Caco-2 (cell line): ENCODE results near the gene ELF3. TPM values are rescaled to one million over a fixed set of nuclear protein-coding genes. Genes with fewer than 3 reads are reported as not detected.
"Not testable (repeated sequence)": the region's sequence is repeated elsewhere in the genome, so short reads cannot be mapped to it uniquely, and the experiment has no call there.

Source experiments
- BruUV-seq: library from RNA; stranded (reverse); fragments of 400-500 nt; replicated peaks from 2 replicates; lab custom pipeline; 2021; lab: Mats Ljungman, UMichigan
- CTCF ChIA-PET: fragments of 300-600 bp; sonication (Branson Sonifier 250); formaldehyde crosslinking; loops from one replicate; lab custom pipeline; 2022; ENCODE audit warnings: antibody characterized with exemption; lab: Charles Lee
- POLR2A ChIA-PET: fragments of 300-600 bp; sonication (Branson Sonifier 250); formaldehyde crosslinking; loops from one replicate; lab custom pipeline; 2022; ENCODE audit warnings: antibody characterized with exemption; lab: Charles Lee
- DNase-seq, 2 experiments: peaks; one replicate each; pipeline versions ENCODE4 v3.0.0 to v3.0.0-alpha.2; 2020 to 2022
- H3K27me3 ChIP-seq: replicated peaks from 2 replicates; pipeline ENCODE4 v1.6.0; 2011; ENCODE audit warnings: low read length; ENCODE audit not compliant: control insufficient read depth, insufficient read depth
- H3K36me3 ChIP-seq: 2 replicates; pipeline ENCODE4 v1.5.1; 2011; ENCODE audit warnings: low read length; ENCODE audit not compliant: control insufficient read depth, insufficient read depth
- H3K4me1 ChIP-seq: fragments of 250-450 bp; sonication (Bioruptor Pico); 2 replicates; pipeline ENCODE4 v1.5.1; 2020; ENCODE audit warnings: mild to moderate bottlenecking
- H3K4me3 ChIP-seq: 2 replicates; pipeline ENCODE4 v1.5.1; 2011; ENCODE audit warnings: low read depth, mild to moderate bottlenecking, control low read depth, low read length
- H3K9me3 ChIP-seq: fragments of 250-450 bp; sonication (Bioruptor Pico); 2 replicates; pipeline ENCODE4 v1.5.1; 2020; ENCODE audit warnings: mild to moderate bottlenecking, moderate library complexity
- H3K27ac Mint-ChIP-seq: one replicate; pipeline ENCODE4 v1.8.0; 2022; ENCODE audit warnings: mixed read lengths; ENCODE audit not compliant: unreplicated experiment
- H3K27me3 Mint-ChIP-seq: one replicate; pipeline ENCODE4 v1.8.0; 2022; ENCODE audit warnings: mixed read lengths; ENCODE audit not compliant: insufficient read depth, unreplicated experiment
- H3K36me3 Mint-ChIP-seq: one replicate; pipeline ENCODE4 v1.8.0; 2022; ENCODE audit warnings: mild to moderate bottlenecking, mixed read lengths; ENCODE audit not compliant: insufficient read depth, unreplicated experiment
- H3K4me1 Mint-ChIP-seq: one replicate; pipeline ENCODE4 v1.8.0; 2022; ENCODE audit warnings: low read depth, mixed read lengths; ENCODE audit not compliant: unreplicated experiment
- H3K4me3 Mint-ChIP-seq: one replicate; pipeline ENCODE4 v1.8.0; 2022; ENCODE audit warnings: mild to moderate bottlenecking, moderate library complexity, mixed read lengths; ENCODE audit not compliant: unreplicated experiment
- H3K9me3 Mint-ChIP-seq: one replicate; pipeline ENCODE4 v1.8.0; 2022; ENCODE audit warnings: mixed read lengths; ENCODE audit not compliant: unreplicated experiment
- CTCF ChIP-seq, 2 experiments: fragments of 200-600 bp in 1 of 2; IDR thresholded peaks; 1 replicate in 1 of 2; 2 replicates in 1 of 2; pipeline versions ENCODE4 v1.5.1 to v1.8.0; 2011 to 2022; ENCODE audit warnings: antibody characterized with exemption in 1 of 2, control low read depth in 1 of 2, inconsistent platforms in 1 of 2, low read depth in 1 of 2, low read length in 1 of 2, mild to moderate bottlenecking in 1 of 2, moderate library complexity in 1 of 2; ENCODE audit not compliant: insufficient read depth in 1 of 2, severe bottlenecking in 1 of 2, unreplicated experiment in 1 of 2
- intact Hi-C: fragments of 100-400 bp; cut with micrococcal nuclease; formaldehyde crosslinking; loops from one replicate; pipeline ENCODE4 v1.10.0; 2022; ENCODE audit not compliant: unreplicated experiment
- total RNA-seq: library from RNA; stranded (reverse); gene quantifications from 2 replicates; pipeline ENCODE4 v1.2.3, GENCODE V29; 2022

The ELF3 gene
- total RNA-seq, 1 experiment from 2014 or later: 116 TPM

GRCh38 chr1:202047977-202048376, 37.6 kb downstream of the ELF3 start:
- H3K36me3 Mint-ChIP-seq: no peaks in the 10 kb centered on the region
- POLR2A ChIA-PET: interaction anchor here (1.7 kb wide), 1 partner anchor 38 kb away, joined by 6 read pairs; the partner anchor contains the start of gene ELF3
- Histone ChIP-seq H3K9me3 (no peaks in the 10 kb centered on the region), H3K4me3 (no peak overlapping the region), H3K4me1 (peaks cover 52% of the 10 kb centered on the region), H3K27me3 (no peaks in the 10 kb centered on the region), H3K36me3 (no peaks in the 10 kb centered on the region)
- DNase-seq: peak in 1 of 2 experiments; percentile 66
- no TSS peak for BruUV-seq
- intact Hi-C loops: loop anchor here (1.0 to 5.0 kb wide), 2 partner anchors 28 to 41 kb away; no protein-coding TSS in a partner anchor
- peaks cover 42% of the 10 kb centered on the region for H3K4me1 Mint-ChIP-seq
- CTCF ChIA-PET: interaction anchor here (0.5 to 1.2 kb wide), 2 partner anchors 13 to 596 kb away, joined by 3 read pairs; no protein-coding TSS in a partner anchor
- H3K27ac Mint-ChIP-seq: peak overlapping the region; percentile 31
- H3K27me3 Mint-ChIP-seq: no peaks in the 10 kb centered on the region
- no peak overlapping the region for H3K4me3 Mint-ChIP-seq
- no peaks in the 10 kb centered on the region for H3K9me3 Mint-ChIP-seq
- no peak for TF ChIP-seq CTCF (IDR thresholded peaks at IDR 0.05; ENCODE audit: insufficient read depth in 1 of 2, low read depth in 1 of 2, low read length in 1 of 2, severe bottlenecking in 1 of 2, unreplicated experiment in 1 of 2)

- Histone ChIP-seq H3K36me3 (no peaks in the 10 kb centered on the region), H3K4me3 (no peak overlapping the region), H3K4me1 (peaks cover 41% of the 10 kb centered on the region), H3K9me3 (no peaks in the 10 kb centered on the region), H3K27me3 (no peaks in the 10 kb centered on the region)
- H3K9me3 Mint-ChIP-seq: no peaks in the 10 kb centered on the region
- H3K36me3 Mint-ChIP-seq: no peaks in the 10 kb centered on the region
- TF ChIP-seq CTCF (IDR thresholded peaks at IDR 0.05; ENCODE audit: insufficient read depth in 1 of 2, low read depth in 1 of 2, low read length in 1 of 2, severe bottlenecking in 1 of 2, unreplicated experiment in 1 of 2): no peak
- no TSS peak for BruUV-seq
- POLR2A ChIA-PET: interaction anchor here (0.6 to 1.2 kb wide), 2 partner anchors 27 to 39 kb away, joined by 6 to 8 read pairs; partner anchors contain the start of gene ELF3
- DNase-seq: no peak
- no peak overlapping the region for H3K4me3 Mint-ChIP-seq
- CTCF ChIA-PET: interaction anchor here (0.6 kb wide), 1 partner anchor 32 kb away, joined by 3 read pairs; no protein-coding TSS in a partner anchor
- intact Hi-C loops: loop anchor here (5.0 kb wide), 1 partner anchor 42 kb away; no protein-coding TSS in a partner anchor
- peak overlapping the region; percentile 48 for H3K27ac Mint-ChIP-seq
- peaks cover 36% of the 10 kb centered on the region for H3K4me1 Mint-ChIP-seq
- no peaks in the 10 kb centered on the region for H3K27me3 Mint-ChIP-seq
These were observed 38.7 kb downstream of the ELF3 start for GRCh38 chr1:202049129-202049528.

- Histone ChIP-seq H3K4me3 (no peak overlapping the region), H3K9me3 (no peaks in the 10 kb centered on the region), H3K4me1 (peaks cover 29% of the 10 kb centered on the region), H3K27me3 (no peaks in the 10 kb centered on the region), H3K36me3 (no peaks in the 10 kb centered on the region)
- Mint-ChIP-seq H3K27me3 (no peaks in the 10 kb centered on the region), H3K4me1 (peaks cover 24% of the 10 kb centered on the region), H3K9me3 (no peaks in the 10 kb centered on the region), H3K4me3 (no peak overlapping the region), H3K27ac (no peak overlapping the region), H3K36me3 (no peaks in the 10 kb centered on the region)
- CTCF ChIA-PET: no interaction called here
- no peak for DNase-seq
- intact Hi-C loops: no loop called here
- BruUV-seq: no TSS peak
- no peak for TF ChIP-seq CTCF (IDR thresholded peaks at IDR 0.05; ENCODE audit: insufficient read depth in 1 of 2, low read depth in 1 of 2, low read length in 1 of 2, severe bottlenecking in 1 of 2, unreplicated experiment in 1 of 2)
- POLR2A ChIA-PET: interaction anchor here (0.6 kb wide), 1 partner anchor 75 kb away, joined by 4 read pairs; no protein-coding TSS in a partner anchor
These were observed 43.7 kb downstream of the ELF3 start for GRCh38 chr1:202054094-202054493.

DNA sequence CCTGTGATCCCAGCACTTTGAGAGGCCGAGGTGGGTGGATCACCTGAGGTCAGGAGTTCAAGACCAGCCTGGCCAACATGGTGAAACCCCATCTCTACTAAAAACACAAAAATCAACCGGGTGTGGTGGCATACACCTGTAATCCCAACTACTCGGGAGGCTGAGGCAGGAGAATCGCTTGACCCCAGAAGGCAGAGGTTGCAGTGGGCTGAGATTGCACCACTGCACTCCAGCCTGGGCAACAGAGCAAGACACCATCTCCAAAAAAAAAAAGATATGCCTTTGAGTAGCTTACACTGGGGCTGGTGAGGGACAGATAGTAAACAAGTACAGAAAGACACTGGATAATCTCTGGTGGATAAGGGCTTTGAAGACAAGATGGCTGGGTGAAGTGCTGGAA, 44.3 kb downstream of the ELF3 start:
- H3K27me3 Mint-ChIP-seq, DNase-seq, H3K9me3 ChIP-seq, H3K36me3 ChIP-seq, H3K27me3 ChIP-seq, H3K36me3 Mint-ChIP-seq, H3K4me3 ChIP-seq, H3K9me3 Mint-ChIP-seq, H3K4me3 Mint-ChIP-seq, CTCF ChIA-PET, BruUV-seq: not testable (repeated sequence)
- Mint-ChIP-seq H3K4me1 (peaks cover 25% of the 10 kb centered on the region), H3K27ac (peak overlapping the region; percentile 42)
- intact Hi-C loops: loop anchor here (5.0 kb wide), 1 partner anchor 53 kb away; no protein-coding TSS in a partner anchor
- POLR2A ChIA-PET: interaction anchor here (0.6 kb wide), 1 partner anchor 74 kb away, joined by 4 read pairs; no protein-coding TSS in a partner anchor
- peaks cover 30% of the 10 kb centered on the region for H3K4me1 ChIP-seq
